ENCODE measurements around the gene MCF2L2.
"Not testable (repeated sequence)": the region's sequence is repeated elsewhere in the genome, so short reads cannot be mapped to it uniquely, and the experiment has no call there.

MCF2L2 gene

GRCh38 chr3:183472155-183472554 lies 43.7 kb upstream of the MCF2L2 start:
- Histone ChIP-seq H3K27me3 (no peaks in the 10 kb centered on the region), H3K4me1 (ENCODE audit: control insufficient read depth in 1 of 2, insufficient read depth in 1 of 2, low read depth in 1 of 2, low read length in 1 of 2) (peaks cover 6% of the 10 kb centered on the region in 2 experiments), H3K9me3 (no peaks in the 10 kb centered on the region), H3K4me3 (ENCODE audit: low read depth in 1 of 2, low read length in 1 of 2) (no peak overlapping the region), H3K36me3 (no peaks in the 10 kb centered on the region), H3K27ac (no peak overlapping the region)
- TF ChIP-seq CTCF (IDR thresholded peaks at IDR 0.05) = no peak

- TF ChIP-seq CTCF (IDR thresholded peaks at IDR 0.05) = no peak
- Histone ChIP-seq H3K36me3 (no peaks in the 10 kb centered on the region), H3K9me3 (no peaks in the 10 kb centered on the region), H3K4me1 (ENCODE audit: control insufficient read depth in 1 of 2, insufficient read depth in 1 of 2, low read depth in 1 of 2, low read length in 1 of 2) (peaks cover 6% of the 10 kb centered on the region in 2 experiments), H3K27me3 (no peaks in the 10 kb centered on the region), H3K27ac (no peak overlapping the region), H3K4me3 (ENCODE audit: low read depth in 1 of 2, low read length in 1 of 2) (no peak overlapping the region)
Observed at GRCh38 chr3:183468424-183468823, 40.0 kb upstream of the MCF2L2 start.

- Histone ChIP-seq H3K27ac (no peak overlapping the region), H3K27me3 (no peaks in the 10 kb centered on the region), H3K4me3 (ENCODE audit: low read depth in 1 of 2, low read length in 1 of 2) (no peak overlapping the region), H3K9me3 (no peaks in the 10 kb centered on the region), H3K4me1 (ENCODE audit: control insufficient read depth in 1 of 2, insufficient read depth in 1 of 2, low read depth in 1 of 2, low read length in 1 of 2) (peaks cover 6% of the 10 kb centered on the region in 2 experiments), H3K36me3 (no peaks in the 10 kb centered on the region)
- TF ChIP-seq CTCF (IDR thresholded peaks at IDR 0.05) = no peak
Observed at GRCh38 chr3:183466575-183466974, 38.2 kb upstream of the MCF2L2 start.

- H3K9me3 ChIP-seq; H3K36me3 ChIP-seq; H3K27me3 ChIP-seq; H3K4me1 ChIP-seq (ENCODE audit: control insufficient read depth in 1 of 2, insufficient read depth in 1 of 2, low read depth in 1 of 2, low read length in 1 of 2); H3K4me3 ChIP-seq (ENCODE audit: low read depth in 1 of 2, low read length in 1 of 2); H3K27ac ChIP-seq: not testable (repeated sequence)
Observed at GRCh38 chr3:183465710-183466109, 37.3 kb upstream of the MCF2L2 start.

- no peak for TF ChIP-seq CTCF (IDR thresholded peaks at IDR 0.05)
- H3K4me1 ChIP-seq (ENCODE audit: control insufficient read depth in 1 of 2, insufficient read depth in 1 of 2, low read depth in 1 of 2, low read length in 1 of 2) = peaks cover 3 to 4% of the 10 kb centered on the region in 2 experiments
- H3K4me3 ChIP-seq (ENCODE audit: low read depth in 1 of 2, low read length in 1 of 2) = no peak overlapping the region
- no peaks in the 10 kb centered on the region for H3K9me3 ChIP-seq
- no peak overlapping the region for H3K27ac ChIP-seq
- no peaks in the 10 kb centered on the region for H3K36me3 ChIP-seq
- H3K27me3 ChIP-seq = no peaks in the 10 kb centered on the region
Observed at GRCh38 chr3:183464480-183464879, 36.1 kb upstream of the MCF2L2 start.

- H3K27me3 ChIP-seq = no peaks in the 10 kb centered on the region
- H3K27ac ChIP-seq = no peak overlapping the region
- TF ChIP-seq CTCF (IDR thresholded peaks at IDR 0.05) = no peak
- no peaks in the 10 kb centered on the region for H3K36me3 ChIP-seq
- no peak overlapping the region for H3K4me3 ChIP-seq (ENCODE audit: low read depth in 1 of 2, low read length in 1 of 2)
- no peaks in the 10 kb centered on the region for H3K9me3 ChIP-seq
- H3K4me1 ChIP-seq (ENCODE audit: control insufficient read depth in 1 of 2, insufficient read depth in 1 of 2, low read depth in 1 of 2, low read length in 1 of 2) = no peaks in the 10 kb centered on the region
Observed at GRCh38 chr3:183460081-183461055, 31.9 kb upstream of the MCF2L2 start.
